SU-DHL-6 (cell line): Measurements from ENCODE around the gene WFDC10A.
"Not testable (repeated sequence)": the region's sequence is repeated elsewhere in the genome, so short reads cannot be mapped to it uniquely, and the experiment has no call there.

Source experiments
- H2AFZ ChIP-seq: fragments of 200-600 bp; sonication (generic); 2 replicates; pipeline ENCODE4 v1.6.1; 2014; ENCODE audit warnings: low read depth, mild to moderate bottlenecking, moderate library complexity, mixed read lengths, antibody characterized with exemption, low read length; ENCODE audit not compliant: severe bottlenecking
- H3F3A ChIP-seq: fragments of 200-600 bp; shearing (Covaris generic); 2 replicates; pipeline ENCODE4 v1.6.0; 2016; ENCODE audit warnings: antibody characterized with exemption, mild to moderate bottlenecking; ENCODE audit not compliant: insufficient read depth
- H3K27ac ChIP-seq: fragments of 200-600 bp; sonication (generic); 2 replicates; pipeline ENCODE4 v1.5.1; 2016; ENCODE audit warnings: low read depth, mild to moderate bottlenecking, low read length, moderate library complexity, mixed read lengths
- H3K27me3 ChIP-seq: fragments of 200-600 bp; sonication (generic), shearing (Covaris generic); 2 replicates; pipeline ENCODE4 v1.6.0; 2014; ENCODE audit warnings: mild to moderate bottlenecking, low read length
- H3K36me3 ChIP-seq: fragments of 200-600 bp; sonication (generic); 2 replicates; pipeline ENCODE4 v1.6.1; 2014; ENCODE audit warnings: mild to moderate bottlenecking, low read length, mixed read lengths
- H3K4me2 ChIP-seq: fragments of 300-600, 200-600 bp; shearing (Covaris generic), sonication (generic); 2 replicates; pipeline ENCODE4 v1.6.0; 2014; ENCODE audit warnings: low read length, low read depth, mild to moderate bottlenecking; ENCODE audit not compliant: poor library complexity, severe bottlenecking
- H3K4me3 ChIP-seq: fragments of 200-600 bp; sonication (generic); 2 replicates; pipeline ENCODE4 v1.5.1; 2014; ENCODE audit warnings: antibody characterized with exemption, low read length, mild to moderate bottlenecking, mixed read lengths; ENCODE audit not compliant: insufficient read depth, poor library complexity, severe bottlenecking
- H3K79me2 ChIP-seq: fragments of 200-600 bp; sonication (generic); 2 replicates; pipeline ENCODE4 v1.6.1; 2014; ENCODE audit warnings: mild to moderate bottlenecking, low read length, moderate library complexity; ENCODE audit not compliant: insufficient read depth
- H3K9ac ChIP-seq: fragments of 200-600 bp; sonication (generic); 2 replicates; pipeline ENCODE4 v1.7.0; 2014; ENCODE audit warnings: mild to moderate bottlenecking, low read length
- H3K9me2 ChIP-seq: fragments of 200-600 bp; sonication (generic); replicated peaks from 2 replicates; pipeline ENCODE4 v1.6.1; 2014; ENCODE audit warnings: low read length; ENCODE audit not compliant: insufficient read depth
- H3K9me3 ChIP-seq: fragments of 200-600 bp; sonication (generic); 2 replicates; pipeline ENCODE4 v1.6.1; 2014; ENCODE audit warnings: low read length, mixed read lengths; ENCODE audit not compliant: insufficient read depth
- H4K20me1 ChIP-seq: fragments of 200-600 bp; sonication (generic); 2 replicates; pipeline ENCODE4 v1.6.1; 2014; ENCODE audit warnings: low read depth, mild to moderate bottlenecking, antibody characterized with exemption, low read length, moderate library complexity, mixed read lengths
- EZH2phosphoT487 ChIP-seq: fragments of 200-600 bp; sonication (generic), shearing (Covaris generic); conservative IDR thresholded peaks from 2 replicates; pipeline ENCODE4 v1.6.1; 2018; ENCODE audit warnings: mild to moderate bottlenecking, antibody characterized with exemption, low read length, moderate library complexity, mixed read lengths
- TF ChIP-seq, protein P1 (sequence below): fragments of 200-600 bp; sonication (generic); IDR thresholded peaks from one replicate; pipeline ENCODE4 v1.5.1; 2017; ENCODE audit warnings: antibody characterized with exemption, mild to moderate bottlenecking, low read length, moderate library complexity; ENCODE audit not compliant: insufficient read depth, poor library complexity, severe bottlenecking

WFDC10A gene

DNA sequence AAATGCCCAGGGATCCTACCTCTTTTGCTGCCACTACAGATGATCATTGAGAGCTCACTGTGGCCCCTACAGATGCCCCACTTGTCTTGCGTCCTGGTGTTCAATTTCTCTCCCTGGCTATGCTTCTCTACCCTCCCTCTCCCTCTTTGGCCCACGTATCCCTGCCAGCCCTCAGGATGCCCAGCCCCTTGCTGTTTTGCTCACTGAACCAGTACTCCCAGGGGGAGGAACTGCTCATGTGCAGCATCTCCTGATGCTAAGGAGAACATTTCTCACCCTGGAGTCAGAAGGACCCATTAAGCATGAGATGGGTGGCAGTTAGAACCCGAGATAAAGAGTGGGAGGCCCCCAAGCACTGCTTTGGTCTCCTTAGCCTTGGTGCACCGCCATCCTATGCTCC, 1.6 kb downstream of the WFDC10A start, which contains the start of gene WFDC9:
WFDC9 (minus strand) TSS at position 101 of the 400 bp plus-strand sequence. CDS start 21,103 bp downstream, outside the sequence.
- Histone ChIP-seq H2AFZ (no peak within 1 kb of the TSS), H3K27me3 (no peaks in the 10 kb centered on the region), H3K4me2 (no peak within 1 kb of the TSS), H3K9ac (no peak within 1 kb of the TSS), H3K36me3 (no peaks in the 10 kb centered on the region), H4K20me1 (no peaks in the 10 kb centered on the region), H3K9me2 (no peaks in the 10 kb centered on the region), H3F3A (no peaks in the 10 kb centered on the region), H3K9me3 (no peaks in the 10 kb centered on the region), H3K79me2 (no peaks in the 10 kb centered on the region), H3K4me3 (no peak within 1 kb of the TSS), H3K27ac (no peak within 1 kb of the TSS)
- no peak for TF ChIP-seq EZH2phosphoT487
- TF ChIP-seq, protein P1, sequence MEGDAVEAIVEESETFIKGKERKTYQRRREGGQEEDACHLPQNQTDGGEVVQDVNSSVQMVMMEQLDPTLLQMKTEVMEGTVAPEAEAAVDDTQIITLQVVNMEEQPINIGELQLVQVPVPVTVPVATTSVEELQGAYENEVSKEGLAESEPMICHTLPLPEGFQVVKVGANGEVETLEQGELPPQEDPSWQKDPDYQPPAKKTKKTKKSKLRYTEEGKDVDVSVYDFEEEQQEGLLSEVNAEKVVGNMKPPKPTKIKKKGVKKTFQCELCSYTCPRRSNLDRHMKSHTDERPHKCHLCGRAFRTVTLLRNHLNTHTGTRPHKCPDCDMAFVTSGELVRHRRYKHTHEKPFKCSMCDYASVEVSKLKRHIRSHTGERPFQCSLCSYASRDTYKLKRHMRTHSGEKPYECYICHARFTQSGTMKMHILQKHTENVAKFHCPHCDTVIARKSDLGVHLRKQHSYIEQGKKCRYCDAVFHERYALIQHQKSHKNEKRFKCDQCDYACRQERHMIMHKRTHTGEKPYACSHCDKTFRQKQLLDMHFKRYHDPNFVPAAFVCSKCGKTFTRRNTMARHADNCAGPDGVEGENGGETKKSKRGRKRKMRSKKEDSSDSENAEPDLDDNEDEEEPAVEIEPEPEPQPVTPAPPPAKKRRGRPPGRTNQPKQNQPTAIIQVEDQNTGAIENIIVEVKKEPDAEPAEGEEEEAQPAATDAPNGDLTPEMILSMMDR, result no peak

DNA sequence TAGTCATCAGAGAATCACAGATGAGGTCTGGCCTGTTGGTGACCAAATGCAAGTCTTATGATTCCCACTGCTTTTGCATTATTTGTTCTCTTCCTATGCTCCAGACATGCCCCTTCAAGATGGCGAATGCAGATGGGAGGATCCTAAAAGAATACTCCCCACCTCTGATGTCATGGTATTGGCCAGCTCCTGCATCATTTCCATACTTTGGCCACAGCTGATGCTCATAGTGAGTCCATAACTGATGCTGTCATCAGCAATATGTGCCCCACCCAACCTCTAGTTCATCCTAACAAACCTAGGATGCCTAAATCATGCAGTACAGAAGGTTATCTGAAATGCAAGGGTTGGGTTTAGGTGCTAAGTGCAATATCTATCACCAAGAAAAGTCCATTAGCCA, 7.0 kb downstream of the WFDC10A start:
- H3K79me2 ChIP-seq, result no peaks in the 10 kb centered on the region
- H3K4me3 ChIP-seq, result no peak overlapping the region
- no peaks in the 10 kb centered on the region for H3K27me3 ChIP-seq
- no peaks in the 10 kb centered on the region for H4K20me1 ChIP-seq
- H2AFZ ChIP-seq, result no peak overlapping the region
- no peak overlapping the region for H3K4me2 ChIP-seq
- no peak overlapping the region for H3K27ac ChIP-seq
- no peaks in the 10 kb centered on the region for H3K9me2 ChIP-seq
- no peaks in the 10 kb centered on the region for H3K9me3 ChIP-seq
- H3F3A ChIP-seq, result no peaks in the 10 kb centered on the region
- no peak for TF ChIP-seq EZH2phosphoT487
- TF ChIP-seq, protein P1, result no peak
- H3K36me3 ChIP-seq, result no peaks in the 10 kb centered on the region
- no peak overlapping the region for H3K9ac ChIP-seq

DNA sequence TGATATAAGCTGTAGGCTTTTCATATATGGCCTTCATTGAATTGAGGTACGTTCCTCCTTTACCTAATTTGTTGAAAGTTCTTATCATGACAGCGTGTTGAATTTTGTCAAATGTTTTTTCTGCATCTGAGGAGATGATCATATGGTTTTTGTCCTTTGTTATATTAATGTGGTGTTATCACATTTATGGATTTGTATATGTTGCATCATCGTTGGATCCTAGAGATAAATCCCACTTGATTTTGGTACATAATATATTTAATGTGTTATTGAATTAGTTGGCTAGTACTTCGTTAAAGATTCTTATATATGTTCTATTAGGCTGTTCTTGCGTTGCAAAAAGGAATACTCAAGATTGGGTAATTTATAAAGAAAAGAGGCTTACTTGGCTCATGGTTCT, 10.1 kb downstream of the WFDC10A start:
- Histone ChIP-seq H3K9ac (no peak overlapping the region), H3K9me3 (no peaks in the 10 kb centered on the region), H3K27me3 (no peaks in the 10 kb centered on the region), H3K4me3 (no peak overlapping the region), H3K79me2 (no peaks in the 10 kb centered on the region), H2AFZ (no peak overlapping the region), H3K36me3 (no peaks in the 10 kb centered on the region), H3K27ac (no peak overlapping the region), H3F3A (no peaks in the 10 kb centered on the region), H3K4me2 (no peak overlapping the region), H4K20me1 (no peaks in the 10 kb centered on the region), H3K9me2 (no peaks in the 10 kb centered on the region)
- TF ChIP-seq EZH2phosphoT487, result no peak
- TF ChIP-seq, protein P1, result no peak

DNA sequence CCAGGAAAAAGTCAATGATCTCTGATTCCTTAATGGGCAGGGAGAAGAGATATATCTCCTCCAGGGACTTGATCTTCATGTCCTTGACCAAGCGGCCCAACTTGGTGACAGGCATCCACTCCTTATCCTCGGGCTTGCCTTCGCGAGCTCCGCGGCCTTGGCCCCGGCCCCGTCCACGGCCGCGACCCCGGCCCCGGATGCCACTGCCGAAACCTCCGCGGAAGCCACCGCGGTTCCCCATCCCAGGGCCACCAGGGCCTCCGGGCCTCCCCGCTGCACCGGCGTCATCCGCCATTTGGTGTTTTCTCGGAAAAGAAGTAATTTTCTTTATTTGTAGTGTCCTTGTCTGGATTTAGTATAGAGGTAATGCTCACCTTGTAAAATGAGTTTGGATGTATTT, 11.5 kb downstream of the WFDC10A start:
- H3K4me2 ChIP-seq, H3K9me3 ChIP-seq, H3K27ac ChIP-seq, H3F3A ChIP-seq, H3K9ac ChIP-seq, H3K9me2 ChIP-seq, H4K20me1 ChIP-seq, H3K4me3 ChIP-seq, H3K36me3 ChIP-seq, H3K27me3 ChIP-seq, H2AFZ ChIP-seq, H3K79me2 ChIP-seq: not testable (repeated sequence)

DNA sequence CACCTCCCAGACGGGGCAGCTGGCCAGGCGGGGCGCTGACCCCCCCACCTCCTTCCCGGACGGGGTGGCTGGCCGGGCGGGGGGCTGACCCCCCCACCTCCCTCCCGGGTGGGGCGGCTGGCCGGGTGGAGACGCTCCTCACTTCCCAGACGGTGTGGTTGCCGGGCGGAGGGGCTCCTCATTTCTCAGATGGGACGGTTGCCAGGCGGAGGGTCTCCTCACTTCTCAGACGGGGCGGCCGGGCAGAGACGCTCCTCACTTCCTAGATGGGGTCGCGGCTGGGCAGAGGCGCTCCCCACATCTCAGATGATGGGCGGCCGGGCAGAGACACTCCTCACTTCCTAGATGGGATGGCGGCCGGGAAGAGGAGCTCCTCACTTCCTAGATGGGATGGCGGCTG, 16.3 kb downstream of the WFDC10A start:
- not testable (repeated sequence) for H4K20me1 ChIP-seq, H3F3A ChIP-seq, H3K9ac ChIP-seq, H2AFZ ChIP-seq, H3K9me2 ChIP-seq, H3K27ac ChIP-seq, H3K9me3 ChIP-seq, H3K27me3 ChIP-seq, H3K4me2 ChIP-seq, H3K79me2 ChIP-seq, H3K36me3 ChIP-seq, H3K4me3 ChIP-seq
